ENCODE results near the gene WRAP53. TPM values are rescaled to one million over a fixed set of nuclear protein-coding genes. Genes with fewer than 3 reads are reported as not detected.

WRAP53 gene
- total and polyA plus RNA-seq, 2 of the 13 experiments (the other 11 are each of a cell fraction or from before 2014, with no cell fraction given) = 7.0 to 19.5 TPM

DNA sequence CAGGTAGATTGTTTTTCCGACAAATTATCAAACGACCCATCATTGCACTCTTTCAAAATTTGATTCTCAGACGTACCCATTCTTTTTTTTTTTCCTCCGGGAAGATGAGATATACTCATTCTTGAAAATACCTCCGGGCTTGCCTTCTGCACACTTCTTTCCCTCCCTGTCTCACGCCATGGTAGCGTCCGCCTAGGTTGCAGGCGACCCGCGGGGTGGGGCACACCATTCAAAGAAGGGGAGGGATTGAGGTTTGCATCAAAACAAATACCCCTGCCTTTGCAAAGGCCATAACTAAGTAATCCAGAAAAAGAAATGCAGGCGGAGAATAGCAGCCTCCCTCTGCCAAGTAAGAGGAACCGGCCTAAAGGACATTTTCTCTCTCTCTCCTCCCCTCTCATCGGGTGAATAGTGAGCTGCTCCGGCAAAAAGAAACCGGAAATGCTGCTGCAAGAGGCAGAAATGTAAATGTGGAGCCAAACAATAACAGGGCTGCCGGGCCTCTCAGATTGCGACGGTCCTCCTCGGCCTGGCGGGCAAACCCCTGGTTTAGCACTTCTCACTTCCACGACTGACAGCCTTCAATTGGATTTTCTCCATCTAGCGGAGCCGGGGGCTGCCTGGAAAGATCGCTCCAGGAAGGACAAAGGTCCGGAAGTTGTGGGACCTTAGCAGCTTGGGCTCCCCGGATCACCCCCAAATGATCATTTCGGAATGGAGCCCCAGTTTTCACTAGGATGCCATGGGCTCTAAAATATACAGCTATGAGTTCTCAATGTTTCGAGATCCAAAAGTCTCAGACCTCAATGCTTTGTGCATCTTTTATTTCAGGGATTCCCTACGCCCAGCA is 1.8 kb upstream of the WRAP53 start (continued):
- TF ChIP-seq, protein P1, sequence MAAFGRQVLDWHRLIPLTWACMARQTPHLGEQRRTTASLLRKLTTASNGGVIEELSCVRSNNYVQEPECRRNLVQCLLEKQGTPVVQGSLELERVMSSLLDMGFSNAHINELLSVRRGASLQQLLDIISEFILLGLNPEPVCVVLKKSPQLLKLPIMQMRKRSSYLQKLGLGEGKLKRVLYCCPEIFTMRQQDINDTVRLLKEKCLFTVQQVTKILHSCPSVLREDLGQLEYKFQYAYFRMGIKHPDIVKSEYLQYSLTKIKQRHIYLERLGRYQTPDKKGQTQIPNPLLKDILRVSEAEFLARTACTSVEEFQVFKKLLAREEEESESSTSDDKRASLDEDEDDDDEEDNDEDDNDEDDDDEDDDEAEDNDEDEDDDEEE (CRISPR knock-in tag; IDR thresholded peaks at IDR 0.05) = no peak
- no peak for TF ChIP-seq PCBP1 (IDR thresholded peaks at IDR 0.05; ENCODE audit: borderline replicate concordance, low read depth, low read length)
- no peak for TF ChIP-seq ZNF207 (IDR thresholded peaks at IDR 0.05; ENCODE audit: borderline replicate concordance)
- TF ChIP-seq ZSCAN12 (CRISPR knock-in tag; IDR thresholded peaks at IDR 0.05) = no peak
- no peak for TF ChIP-seq ADNP (CRISPR knock-in tag; IDR thresholded peaks at IDR 0.05)
- TF ChIP-seq, protein P2, sequence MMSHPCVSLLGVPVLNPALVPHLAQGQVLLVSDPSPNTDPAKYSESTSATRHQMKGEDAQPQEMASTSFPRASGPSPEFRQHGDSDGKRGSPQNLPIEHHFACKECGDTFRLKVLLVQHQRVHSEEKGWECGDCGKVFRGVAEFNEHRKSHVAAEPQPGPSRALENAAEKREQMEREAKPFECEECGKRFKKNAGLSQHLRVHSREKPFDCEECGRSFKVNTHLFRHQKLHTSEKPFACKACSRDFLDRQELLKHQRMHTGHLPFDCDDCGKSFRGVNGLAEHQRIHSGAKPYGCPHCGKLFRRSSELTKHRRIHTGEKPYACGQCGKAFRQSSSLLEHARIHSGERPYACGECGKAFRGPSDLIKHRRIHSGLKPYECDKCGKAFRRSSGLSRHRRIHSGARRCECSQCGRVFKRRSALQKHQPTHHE (CRISPR knock-in tag; IDR thresholded peaks at IDR 0.05; ENCODE audit: borderline replicate concordance) = 0 out of 2 replicates have a peak, but pooled peaks have one; percentile 4
- no peak for TF ChIP-seq STAT5B (CRISPR knock-in tag; IDR thresholded peaks at IDR 0.05)
- TF ChIP-seq MIXL1 (CRISPR knock-in tag; IDR thresholded peaks at IDR 0.05) = 0 out of 2 replicates have a peak, but pooled peaks have one; percentile 7
- no peak for TF ChIP-seq KMT2B (CRISPR knock-in tag; IDR thresholded peaks at IDR 0.05)
- TF ChIP-seq, protein P3, sequence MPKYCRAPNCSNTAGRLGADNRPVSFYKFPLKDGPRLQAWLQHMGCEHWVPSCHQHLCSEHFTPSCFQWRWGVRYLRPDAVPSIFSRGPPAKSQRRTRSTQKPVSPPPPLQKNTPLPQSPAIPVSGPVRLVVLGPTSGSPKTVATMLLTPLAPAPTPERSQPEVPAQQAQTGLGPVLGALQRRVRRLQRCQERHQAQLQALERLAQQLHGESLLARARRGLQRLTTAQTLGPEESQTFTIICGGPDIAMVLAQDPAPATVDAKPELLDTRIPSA (CRISPR knock-in tag; IDR thresholded peaks at IDR 0.05; ENCODE audit: borderline replicate concordance) = no peak
- no peak for TF ChIP-seq ZNF777 (CRISPR knock-in tag; IDR thresholded peaks at IDR 0.05)
- TF ChIP-seq, protein P4, sequence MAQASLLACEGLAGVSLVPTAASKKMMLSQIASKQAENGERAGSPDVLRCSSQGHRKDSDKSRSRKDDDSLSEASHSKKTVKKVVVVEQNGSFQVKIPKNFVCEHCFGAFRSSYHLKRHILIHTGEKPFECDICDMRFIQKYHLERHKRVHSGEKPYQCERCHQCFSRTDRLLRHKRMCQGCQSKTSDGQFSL (CRISPR knock-in tag; IDR thresholded peaks at IDR 0.05) = no peak
- no peak for TF ChIP-seq ZSCAN30 (CRISPR knock-in tag; IDR thresholded peaks at IDR 0.05)
- no peak for TF ChIP-seq GTF2F1 (IDR thresholded peaks at IDR 0.05; ENCODE audit: low read length)
- TF ChIP-seq ZNF329 (CRISPR knock-in tag; IDR thresholded peaks at IDR 0.05; ENCODE audit: low read depth) = no peak
- TF ChIP-seq ZSCAN21 (CRISPR knock-in tag; IDR thresholded peaks at IDR 0.05; ENCODE audit: borderline replicate concordance) = no peak
- TF ChIP-seq, protein P5, sequence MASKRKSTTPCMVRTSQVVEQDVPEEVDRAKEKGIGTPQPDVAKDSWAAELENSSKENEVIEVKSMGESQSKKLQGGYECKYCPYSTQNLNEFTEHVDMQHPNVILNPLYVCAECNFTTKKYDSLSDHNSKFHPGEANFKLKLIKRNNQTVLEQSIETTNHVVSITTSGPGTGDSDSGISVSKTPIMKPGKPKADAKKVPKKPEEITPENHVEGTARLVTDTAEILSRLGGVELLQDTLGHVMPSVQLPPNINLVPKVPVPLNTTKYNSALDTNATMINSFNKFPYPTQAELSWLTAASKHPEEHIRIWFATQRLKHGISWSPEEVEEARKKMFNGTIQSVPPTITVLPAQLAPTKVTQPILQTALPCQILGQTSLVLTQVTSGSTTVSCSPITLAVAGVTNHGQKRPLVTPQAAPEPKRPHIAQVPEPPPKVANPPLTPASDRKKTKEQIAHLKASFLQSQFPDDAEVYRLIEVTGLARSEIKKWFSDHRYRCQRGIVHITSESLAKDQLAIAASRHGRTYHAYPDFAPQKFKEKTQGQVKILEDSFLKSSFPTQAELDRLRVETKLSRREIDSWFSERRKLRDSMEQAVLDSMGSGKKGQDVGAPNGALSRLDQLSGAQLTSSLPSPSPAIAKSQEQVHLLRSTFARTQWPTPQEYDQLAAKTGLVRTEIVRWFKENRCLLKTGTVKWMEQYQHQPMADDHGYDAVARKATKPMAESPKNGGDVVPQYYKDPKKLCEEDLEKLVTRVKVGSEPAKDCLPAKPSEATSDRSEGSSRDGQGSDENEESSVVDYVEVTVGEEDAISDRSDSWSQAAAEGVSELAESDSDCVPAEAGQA (IDR thresholded peaks at IDR 0.05; ENCODE audit: low read depth) = no peak
- TF ChIP-seq, protein P5 (CRISPR knock-in tag; IDR thresholded peaks at IDR 0.05; ENCODE audit: borderline replicate concordance) = 0 out of 2 replicates have a peak, but pooled peaks have one; percentile 19
- TF ChIP-seq, protein P6, sequence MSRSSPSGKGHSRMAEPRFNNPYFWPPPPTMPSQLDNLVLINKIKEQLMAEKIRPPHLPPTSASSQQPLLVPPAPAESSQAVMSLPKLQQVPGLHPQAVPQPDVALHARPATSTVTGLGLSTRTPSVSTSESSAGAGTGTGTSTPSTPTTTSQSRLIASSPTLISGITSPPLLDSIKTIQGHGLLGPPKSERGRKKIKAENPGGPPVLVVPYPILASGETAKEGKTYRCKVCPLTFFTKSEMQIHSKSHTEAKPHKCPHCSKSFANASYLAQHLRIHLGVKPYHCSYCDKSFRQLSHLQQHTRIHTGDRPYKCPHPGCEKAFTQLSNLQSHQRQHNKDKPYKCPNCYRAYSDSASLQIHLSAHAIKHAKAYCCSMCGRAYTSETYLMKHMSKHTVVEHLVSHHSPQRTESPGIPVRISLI (CRISPR knock-in tag; IDR thresholded peaks at IDR 0.05; ENCODE audit: borderline replicate concordance) = no peak
